HG03025 (cell line): ENCODE data around the gene TIMM22.

Experiments
- ATAC-seq: cut with Tn5 transposase; IDR thresholded peaks from one replicate; pipeline ENCODE4 v1.9.1; 2021; ENCODE audit warnings: mild to moderate bottlenecking, moderate library complexity; ENCODE audit not compliant: unreplicated experiment, low FRiP score

Gene TIMM22

DNA sequence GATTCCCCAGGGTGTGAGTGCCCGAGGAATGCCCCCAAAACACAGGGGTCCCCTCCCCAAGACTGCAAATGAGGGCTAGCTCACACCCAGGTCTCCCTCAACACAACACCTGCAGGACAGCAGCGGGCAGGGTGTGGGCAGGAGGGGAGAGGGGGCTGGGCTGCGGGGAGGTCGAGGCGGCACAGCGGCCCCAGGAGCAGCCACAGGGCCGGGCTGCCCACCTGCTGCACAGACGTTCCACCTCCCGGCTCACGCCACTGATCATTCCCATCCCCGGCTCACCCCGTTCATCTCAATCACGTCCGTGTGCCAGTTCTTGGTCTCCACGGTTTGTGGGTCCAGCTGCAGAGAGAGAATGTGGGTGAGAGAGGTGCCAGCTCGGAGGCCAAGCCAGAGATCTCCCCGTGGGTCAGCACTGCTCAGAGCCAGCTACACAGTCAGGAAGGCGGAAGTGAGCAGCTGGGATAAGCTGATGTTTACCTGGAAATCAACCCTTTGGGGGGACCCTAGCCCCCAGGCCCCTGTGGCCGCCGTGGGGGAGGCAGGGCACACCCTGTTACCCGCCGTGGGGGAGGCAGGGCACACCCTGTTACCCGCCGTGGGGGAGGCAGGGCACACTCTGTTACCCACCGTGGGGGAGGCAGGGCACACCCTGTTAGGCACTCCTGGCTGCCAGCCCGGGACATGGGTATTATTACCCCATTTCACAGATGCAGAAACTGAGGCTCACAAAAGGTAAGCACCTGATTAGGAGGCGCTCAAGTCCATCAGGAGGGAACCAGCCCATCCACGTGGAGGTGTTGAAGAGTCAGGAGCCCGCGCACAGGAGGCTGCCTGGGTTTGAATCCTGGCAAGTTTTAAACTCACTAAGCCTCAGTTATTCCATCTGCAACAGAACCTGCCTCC lies 16.1 kb downstream of the TIMM22 start:
- ATAC-seq: no peak

- ATAC-seq: no peak
These were observed 16.8 kb downstream of the TIMM22 start for GRCh38 chr17:1013729-1014090.

DNA sequence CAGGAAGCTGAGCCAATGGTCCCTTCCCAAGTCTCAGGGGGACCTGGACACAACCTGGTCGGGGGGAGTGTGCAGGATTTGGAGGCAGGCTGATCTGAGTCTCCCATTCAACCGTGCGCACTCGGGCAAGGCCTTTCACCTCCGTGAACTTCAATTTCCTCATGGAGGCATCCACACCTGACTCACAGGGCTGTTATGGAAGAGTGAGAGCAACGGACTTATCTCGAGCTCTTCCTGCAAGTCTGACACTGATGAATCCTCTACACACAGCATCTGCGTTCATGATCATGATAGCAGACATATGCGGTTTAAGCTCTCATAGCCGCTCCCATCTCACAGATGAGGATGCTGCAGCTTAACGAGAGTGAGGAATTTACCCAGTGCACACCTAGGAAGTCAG lies 21.6 kb downstream of the TIMM22 start:
- ATAC-seq: no peak

- ATAC-seq: no peak
These were observed 22.5 kb downstream of the TIMM22 start for GRCh38 chr17:1019451-1019850.

- no peak for ATAC-seq
These were observed 24.2 kb downstream of the TIMM22 start for GRCh38 chr17:1021147-1021546.

GRCh38 chr17:1022278-1023024 lies 25.5 kb downstream of the TIMM22 start:
- no peak for ATAC-seq

DNA sequence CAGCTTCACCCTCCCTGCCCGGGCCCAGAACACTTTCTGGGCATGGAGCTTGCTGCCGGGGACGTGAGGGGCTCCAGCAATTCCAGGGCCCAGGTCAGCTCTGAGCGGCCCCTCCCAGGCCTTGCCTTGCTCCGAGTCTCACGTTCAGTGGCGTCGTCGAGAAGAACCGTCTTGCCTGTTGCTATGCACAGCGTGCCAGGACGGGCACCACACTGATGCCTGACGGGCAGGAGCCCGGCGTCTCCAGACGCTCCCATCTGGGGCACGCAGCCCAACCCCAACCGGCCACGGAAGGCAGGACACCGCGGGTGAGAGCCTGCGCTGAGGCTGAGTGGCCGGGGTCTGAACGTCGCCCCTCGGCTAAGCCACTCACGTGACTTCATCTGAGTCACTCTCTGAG lies 27.1 kb downstream of the TIMM22 start:
- ATAC-seq: no peak

DNA sequence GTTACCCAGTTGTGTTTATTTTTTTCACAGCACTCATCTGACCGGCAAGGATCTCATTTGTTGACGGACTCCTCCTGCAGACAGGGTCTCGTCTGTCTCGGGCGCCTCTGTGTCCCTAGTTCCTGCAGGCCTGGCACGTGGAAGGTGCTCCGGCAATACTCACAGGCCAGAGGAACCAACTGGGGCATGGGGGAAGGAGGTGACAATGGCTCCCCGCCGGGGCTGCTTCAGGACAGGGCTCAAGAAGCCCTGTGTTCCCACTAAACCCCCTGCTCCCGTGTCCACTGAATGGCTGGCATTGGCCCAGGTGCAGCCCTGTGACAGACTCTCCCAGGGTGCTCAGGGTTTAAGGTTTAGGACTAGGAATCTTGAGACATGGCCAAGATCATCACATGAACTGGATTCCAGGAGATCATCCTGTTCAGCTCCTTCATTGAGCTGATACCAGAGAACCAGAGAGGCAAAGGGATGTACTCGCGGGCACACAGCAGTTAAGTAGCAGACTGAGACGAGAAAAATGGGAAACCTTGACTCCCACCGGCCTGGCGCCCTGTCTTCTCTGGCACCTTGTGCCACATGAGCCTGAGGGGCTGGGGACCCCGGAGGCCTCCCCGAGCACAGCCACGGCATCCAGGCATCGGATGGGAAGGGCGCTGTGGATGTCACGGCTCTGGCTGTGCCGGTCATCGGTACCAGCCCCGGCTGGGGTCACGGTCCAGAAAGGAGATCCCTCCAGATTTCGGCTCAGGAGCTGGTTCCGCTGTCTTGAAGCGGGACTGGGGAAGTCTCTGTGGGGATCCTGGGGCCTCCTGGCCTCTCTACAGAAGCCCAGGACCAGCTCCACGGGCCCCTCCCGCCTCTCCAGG lies 29.0 kb downstream of the TIMM22 start:
- ATAC-seq: no peak

DNA sequence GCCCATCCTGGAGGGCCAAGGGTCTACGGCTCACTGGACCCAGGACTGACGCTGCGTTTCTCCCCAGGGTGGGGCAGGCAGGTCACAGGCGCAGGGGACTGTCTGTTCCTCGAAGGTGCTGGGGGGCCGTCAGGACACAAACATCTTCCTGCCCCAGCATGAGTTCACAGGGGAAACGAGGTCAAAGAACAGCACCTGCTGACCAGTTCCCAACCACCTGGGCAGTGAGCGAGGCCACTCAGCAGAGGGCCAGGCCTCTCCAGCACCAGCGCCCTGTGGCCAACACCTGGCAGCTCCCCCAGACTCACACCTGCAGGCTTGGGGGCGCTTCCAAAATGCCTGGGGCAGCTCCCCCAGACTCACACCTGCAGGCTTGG lies 29.7 kb downstream of the TIMM22 start:
- no peak for ATAC-seq

- ATAC-seq: no peak
These were observed 30.1 kb downstream of the TIMM22 start for GRCh38 chr17:1027044-1027443.

DNA sequence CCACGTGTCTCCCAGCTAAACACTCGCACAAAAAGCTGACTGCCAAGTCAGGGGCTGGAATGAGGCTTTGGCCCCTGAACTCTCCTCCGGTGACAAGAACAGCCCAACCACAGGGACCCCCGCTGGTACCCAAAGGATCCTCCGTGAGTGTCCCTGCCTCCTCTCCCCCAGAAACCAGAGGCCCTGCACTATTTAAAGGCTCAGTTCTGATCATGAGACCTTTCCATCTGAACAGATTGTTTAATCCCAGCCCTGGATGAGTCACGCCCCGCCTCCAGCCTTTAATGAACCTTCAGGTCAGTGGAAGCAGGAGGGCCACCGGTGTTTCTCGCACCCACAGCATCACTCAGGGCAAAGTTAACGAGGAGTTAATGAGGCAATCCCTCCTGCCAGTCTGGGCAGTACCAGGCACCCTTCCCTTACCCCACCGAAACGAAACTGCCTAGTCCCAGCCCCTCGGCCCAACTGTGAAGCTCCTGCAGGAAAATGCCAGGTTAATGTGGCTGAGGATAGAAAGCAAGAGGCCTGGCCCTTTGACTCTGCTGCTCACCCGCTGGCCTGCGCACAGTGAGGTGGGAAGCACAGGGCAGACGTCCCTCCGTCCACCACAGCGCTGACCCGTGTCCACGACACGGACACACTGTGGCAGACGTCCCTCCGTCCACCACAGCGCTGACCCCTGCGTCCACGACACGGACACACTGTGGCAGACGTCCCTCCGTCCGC lies 32.4 kb downstream of the TIMM22 start:
- no peak for ATAC-seq

GRCh38 chr17:1029922-1030644 lies 33.2 kb downstream of the TIMM22 start:
- no peak for ATAC-seq

DNA sequence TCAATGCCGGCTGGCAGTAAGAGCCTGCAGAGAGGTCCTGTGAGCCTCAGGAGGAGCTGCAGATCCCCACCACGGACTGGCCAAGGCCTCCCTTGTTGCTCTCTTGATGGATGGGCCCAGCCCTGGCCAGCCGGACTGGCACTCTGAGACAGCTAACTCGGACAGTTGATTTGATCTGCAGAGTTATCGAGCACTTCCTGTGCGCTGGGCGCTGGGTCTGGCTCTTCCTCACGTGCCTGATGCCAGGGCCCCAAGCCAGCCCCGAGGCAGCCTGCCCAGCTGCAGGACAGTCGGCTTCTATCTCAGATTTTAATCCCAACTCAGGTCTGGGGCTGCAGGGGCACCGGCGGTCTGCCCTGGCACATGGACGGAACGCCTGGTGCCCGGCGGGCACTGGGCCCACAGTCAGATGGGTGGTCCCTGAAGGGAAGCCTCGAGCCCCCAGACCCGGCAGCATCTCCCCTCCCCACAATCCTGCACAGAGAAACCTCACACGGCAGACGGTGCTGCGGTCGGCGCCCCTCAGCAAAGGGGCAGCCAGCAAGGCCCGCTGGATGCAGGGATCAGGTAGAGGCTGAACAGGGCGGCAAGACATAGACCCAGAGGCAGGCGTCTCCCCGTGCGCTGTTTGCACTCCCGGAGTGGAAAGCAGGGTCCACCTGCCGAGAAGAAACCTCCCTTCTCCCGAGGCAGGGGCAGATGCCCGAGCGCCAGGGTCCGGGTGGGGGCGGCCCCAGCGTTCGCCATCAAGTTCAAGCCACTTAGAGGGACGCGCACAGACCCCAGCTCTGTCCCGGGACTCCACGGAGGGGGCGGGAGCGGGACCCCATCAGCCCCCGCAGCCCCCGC lies 34.0 kb downstream of the TIMM22 start:
- no peak for ATAC-seq

DNA sequence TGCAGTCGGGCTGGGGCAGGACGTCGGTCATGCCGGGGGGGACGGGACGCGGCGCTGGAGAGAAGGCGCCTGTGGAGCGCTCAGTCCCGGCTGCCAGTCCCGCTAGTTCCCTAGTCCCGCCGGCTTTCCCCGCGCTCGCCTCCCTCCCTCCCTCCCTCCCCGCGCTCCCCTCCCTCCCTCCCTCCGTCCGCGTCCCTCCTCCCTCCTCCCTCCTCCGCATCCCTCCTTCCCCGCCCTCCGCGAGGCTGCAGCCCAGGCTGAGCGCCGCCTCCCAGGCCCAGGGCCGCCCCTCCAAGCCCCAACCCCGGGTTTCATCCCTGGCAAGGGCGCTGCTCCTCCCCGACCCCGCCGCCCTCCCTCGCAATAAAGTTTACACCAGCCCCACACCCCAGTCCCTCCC lies 34.8 kb downstream of the TIMM22 start:
- no peak for ATAC-seq

- ATAC-seq: no peak
These were observed 35.5 kb downstream of the TIMM22 start for GRCh38 chr17:1032391-1032790.

DNA sequence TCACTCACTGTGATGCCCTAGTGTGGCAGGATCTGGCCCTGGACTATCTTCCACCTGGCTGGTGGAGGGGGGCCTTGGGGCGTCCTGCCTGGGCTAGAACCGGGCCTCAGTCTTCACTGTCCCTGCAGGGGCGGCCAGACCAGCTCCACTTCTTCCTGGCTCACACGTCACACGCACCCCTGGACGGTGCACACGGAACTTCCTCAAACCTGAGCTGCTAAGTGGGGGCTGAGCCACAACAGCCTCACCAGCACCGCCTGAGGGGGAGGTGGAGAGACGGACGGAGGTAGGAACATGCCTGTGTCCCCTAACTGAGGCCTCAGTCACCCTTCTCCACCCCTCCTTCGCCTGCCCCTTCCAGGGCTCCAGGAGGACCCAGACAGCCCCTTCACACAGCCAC lies 36.6 kb downstream of the TIMM22 start:
- ATAC-seq: no peak

DNA sequence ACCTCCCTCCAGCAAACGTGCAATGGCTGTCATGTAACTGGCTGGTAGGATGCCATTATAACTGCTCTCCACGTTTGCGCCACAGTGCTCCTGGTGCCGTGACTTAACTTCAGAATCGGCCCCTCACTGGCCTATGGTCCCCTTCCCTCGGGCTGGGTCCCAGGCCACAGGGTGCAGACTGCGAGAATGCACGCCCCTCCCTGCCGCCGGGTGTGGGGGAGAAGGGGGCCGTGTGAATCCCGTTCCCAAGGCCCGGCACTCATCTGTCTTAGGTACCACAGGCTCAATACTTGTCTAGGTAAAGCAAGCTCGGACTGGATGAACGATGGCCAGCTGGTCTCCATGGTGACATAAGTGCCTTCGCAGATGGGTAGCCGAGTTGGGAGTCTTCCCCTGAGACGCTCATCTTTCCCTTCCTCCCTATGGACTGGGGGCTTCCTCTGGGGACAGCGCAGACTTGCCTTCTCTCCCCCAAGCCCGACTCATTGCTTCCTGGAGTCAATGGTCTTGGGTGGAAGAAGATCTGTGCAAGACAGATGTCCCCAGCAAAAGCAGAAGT lies 37.8 kb downstream of the TIMM22 start:
- no peak for ATAC-seq

GRCh38 chr17:1035546-1036170 lies 38.7 kb downstream of the TIMM22 start:
- no peak for ATAC-seq
